ENCODE results near the gene OR6B1.
"Not testable (repeated sequence)": the region's sequence is repeated elsewhere in the genome, so short reads cannot be mapped to it uniquely, and the experiment has no call there.

Gene OR6B1

DNA sequence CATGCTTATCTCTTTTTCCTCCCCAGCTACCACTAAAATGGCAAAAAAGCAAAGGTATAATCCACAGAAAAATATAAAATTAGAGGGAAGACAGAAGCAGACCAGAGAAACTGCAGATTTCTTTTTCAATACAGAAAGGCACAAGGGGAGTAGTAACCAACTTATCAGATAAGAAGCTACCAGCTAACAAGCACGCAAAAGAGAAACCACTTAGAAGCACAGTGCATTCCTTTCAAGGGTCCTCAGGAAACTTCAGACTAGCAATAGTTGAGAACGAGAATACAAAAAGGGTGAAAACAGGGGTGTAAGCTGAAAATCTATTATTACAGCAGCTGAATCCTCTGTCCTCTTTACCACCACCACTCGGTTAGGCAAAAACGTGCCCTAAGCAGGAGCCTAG lies 38.8 kb downstream of the OR6B1 start:
- DNase-seq (ENCODE audit: low read depth in 2 of 2) = no peak

GRCh38 chr7:144048648-144049047 lies 48.5 kb downstream of the OR6B1 start, which contains the start of gene OR2A5:
TSS of gene OR2A5 (plus strand) at chr7:144048948. CDS start at chr7:144050402, 1,454 bp downstream.
- no peak for DNase-seq (ENCODE audit: low read depth in 2 of 2)

GRCh38 chr7:144049491-144049890 lies 49.4 kb downstream of the OR6B1 start:
- DNase-seq (ENCODE audit: low read depth in 2 of 2) = no peak

DNA sequence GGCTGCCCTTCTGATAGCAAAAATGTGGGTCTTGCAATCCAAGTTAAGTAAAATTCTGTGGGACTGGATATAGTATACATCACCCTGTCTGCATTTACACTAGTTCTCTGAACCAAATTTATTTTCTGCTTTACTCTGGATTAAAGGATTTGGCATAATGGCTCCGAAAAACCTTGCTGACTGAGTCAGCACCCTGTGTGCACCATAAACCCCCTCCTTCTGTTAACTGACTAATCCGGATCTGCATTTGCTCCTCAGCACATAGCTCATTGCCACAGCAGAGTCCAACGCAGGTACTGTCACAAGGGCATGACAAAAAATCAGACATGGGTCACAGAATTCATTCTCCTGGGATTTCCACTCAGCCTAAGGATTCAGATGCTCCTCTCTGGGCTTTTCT lies 50.0 kb downstream of the OR6B1 start:
- DNase-seq (ENCODE audit: low read depth in 2 of 2) = no peak

DNA sequence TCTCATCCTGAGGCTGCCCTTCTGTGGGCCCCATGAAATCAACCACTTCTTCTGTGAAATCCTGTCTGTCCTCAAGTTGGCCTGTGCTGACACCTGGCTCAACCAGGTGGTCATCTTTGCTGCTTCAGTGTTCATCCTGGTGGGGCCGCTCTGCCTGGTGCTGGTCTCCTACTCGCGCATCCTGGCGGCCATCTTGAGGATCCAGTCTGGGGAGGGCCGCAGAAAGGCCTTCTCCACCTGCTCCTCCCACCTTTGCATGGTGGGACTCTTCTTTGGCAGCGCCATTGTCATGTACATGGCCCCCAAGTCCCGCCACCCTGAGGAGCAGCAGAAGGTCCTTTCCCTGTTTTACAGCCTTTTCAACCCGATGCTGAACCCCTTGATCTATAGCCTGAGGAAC lies 50.8 kb downstream of the OR6B1 start:
- DNase-seq (ENCODE audit: low read depth in 2 of 2) = not testable (repeated sequence)

DNA sequence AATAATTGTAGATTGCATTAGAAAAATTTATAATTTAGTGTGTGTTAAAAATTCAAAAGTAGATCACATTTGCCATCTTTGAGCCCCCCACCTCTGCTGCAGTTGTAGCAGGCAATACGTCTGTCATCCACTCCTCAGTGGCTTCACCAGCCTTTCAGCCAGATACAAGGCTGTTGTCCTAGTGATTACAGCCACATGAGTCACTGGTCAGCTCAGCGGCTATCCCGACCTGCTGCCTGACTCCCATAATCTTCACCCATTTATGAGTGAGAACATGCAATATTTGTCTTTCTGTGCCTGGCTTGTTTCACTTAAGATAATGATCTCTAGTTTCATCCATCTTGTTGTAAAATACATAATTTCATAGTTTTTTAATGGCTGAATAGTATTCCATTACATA lies 57.8 kb downstream of the OR6B1 start:
- no peak for DNase-seq (ENCODE audit: low read depth in 2 of 2)

All from fibroblast of skin of left quadriceps (primary cell).